MM.1S (cell line): ENCODE data around the gene PLCG1.

Source experiments
- EZH2 ChIP-seq: fragments of 300-600 bp; sonication (generic); optimal IDR thresholded peaks from 2 replicates; pipeline ENCODE3; 2017; ENCODE audit warnings: low read depth, mild to moderate bottlenecking, antibody characterized with exemption, low read length, mixed read lengths
- TF ChIP-seq, protein P1 (sequence below): fragments of 300-600 bp; sonication (generic); IDR thresholded peaks from 2 replicates; pipeline ENCODE4 v1.5.1; 2016; ENCODE audit warnings: antibody characterized with exemption, low read length, mixed read lengths

DNA sequence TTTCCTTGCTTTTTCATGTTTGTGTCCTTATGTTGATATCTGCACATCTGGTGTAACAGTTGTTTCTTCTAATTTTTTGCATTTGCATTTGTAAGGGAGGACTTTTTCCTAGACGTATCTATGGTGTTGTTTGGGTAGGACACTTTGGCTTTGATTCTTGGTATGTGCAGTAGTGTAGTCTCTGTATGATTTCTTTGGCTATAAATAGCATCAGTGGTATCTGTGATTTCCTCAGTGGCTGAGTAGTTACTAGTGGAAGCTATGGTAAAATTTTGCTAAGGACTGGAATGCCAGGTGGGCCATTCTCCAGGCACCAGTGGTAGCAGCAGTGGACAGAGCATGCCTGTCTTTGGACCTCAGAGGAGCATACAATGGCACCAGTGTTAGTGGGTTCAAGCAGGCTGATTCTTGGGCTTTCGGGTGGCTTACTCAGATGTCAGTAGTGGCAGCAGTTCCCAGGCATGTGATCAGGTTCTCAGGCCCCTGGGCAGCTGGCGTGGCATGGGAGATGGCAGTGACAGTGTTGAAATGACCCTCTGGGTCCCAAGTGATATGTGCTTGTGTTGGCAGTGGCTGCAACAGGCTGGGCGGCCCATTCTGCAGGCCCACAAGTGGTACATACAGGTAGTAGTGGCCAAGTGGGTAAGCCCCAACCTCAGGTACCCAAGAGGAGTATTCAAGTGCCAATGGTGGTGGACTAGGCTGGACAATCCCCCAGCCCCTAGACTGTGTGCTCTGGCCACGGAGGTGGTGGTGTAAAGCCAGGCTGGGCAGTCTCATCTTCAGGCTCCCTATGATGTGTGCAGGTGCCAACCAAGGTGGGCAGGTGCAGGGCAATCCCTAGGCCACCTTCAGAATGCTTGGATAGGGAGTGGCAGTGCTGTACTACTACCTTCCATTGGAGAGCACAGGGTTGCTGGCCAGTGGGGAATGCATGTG, 54.5 kb downstream of the PLCG1 start:
- TF ChIP-seq, protein P1, sequence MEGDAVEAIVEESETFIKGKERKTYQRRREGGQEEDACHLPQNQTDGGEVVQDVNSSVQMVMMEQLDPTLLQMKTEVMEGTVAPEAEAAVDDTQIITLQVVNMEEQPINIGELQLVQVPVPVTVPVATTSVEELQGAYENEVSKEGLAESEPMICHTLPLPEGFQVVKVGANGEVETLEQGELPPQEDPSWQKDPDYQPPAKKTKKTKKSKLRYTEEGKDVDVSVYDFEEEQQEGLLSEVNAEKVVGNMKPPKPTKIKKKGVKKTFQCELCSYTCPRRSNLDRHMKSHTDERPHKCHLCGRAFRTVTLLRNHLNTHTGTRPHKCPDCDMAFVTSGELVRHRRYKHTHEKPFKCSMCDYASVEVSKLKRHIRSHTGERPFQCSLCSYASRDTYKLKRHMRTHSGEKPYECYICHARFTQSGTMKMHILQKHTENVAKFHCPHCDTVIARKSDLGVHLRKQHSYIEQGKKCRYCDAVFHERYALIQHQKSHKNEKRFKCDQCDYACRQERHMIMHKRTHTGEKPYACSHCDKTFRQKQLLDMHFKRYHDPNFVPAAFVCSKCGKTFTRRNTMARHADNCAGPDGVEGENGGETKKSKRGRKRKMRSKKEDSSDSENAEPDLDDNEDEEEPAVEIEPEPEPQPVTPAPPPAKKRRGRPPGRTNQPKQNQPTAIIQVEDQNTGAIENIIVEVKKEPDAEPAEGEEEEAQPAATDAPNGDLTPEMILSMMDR: no peak
- no peak for TF ChIP-seq EZH2
